HepG2 (cell line): ENCODE data around the gene FN1. TPM values are rescaled to one million over a fixed set of nuclear protein-coding genes. Genes with fewer than 3 reads are reported as not detected.

Source experiments
- AGO2 ChIP-seq: fragments of 200-400 bp; formaldehyde crosslinking; optimal IDR thresholded peaks from 2 replicates; pipeline ENCODE3; 2017; ENCODE audit warnings: mild to moderate bottlenecking, low read depth, low read length, moderate library complexity
- GABPA ChIP-seq, 2 experiments: IDR thresholded peaks; 2 replicates each; pipeline ENCODE4 v1.6.1; 2011 to 2016; ENCODE audit warnings: low read depth in 2 of 2, low read length in 1 of 2, missing biosample characterization in 1 of 2, missing genetic modification characterization in 1 of 2
- LCORL ChIP-seq, 2 experiments: fragments of 450-650 bp in 1 of 2; sonication (generic) in 1 of 2; formaldehyde crosslinking in 1 of 2; IDR thresholded peaks; 2 replicates each; pipeline versions ENCODE4 v1.5.0 to v1.6.1; 2017 to 2020; ENCODE audit warnings: antibody characterized with exemption in 1 of 2, missing genetic modification reagents in 1 of 2
- MEF2D ChIP-seq: sonication (generic); formaldehyde crosslinking; IDR thresholded peaks from 2 replicates; pipeline ENCODE4 v1.5.1; 2020; ENCODE audit warnings: mild to moderate bottlenecking, missing genetic modification reagents
- NFKBIZ ChIP-seq: IDR thresholded peaks from 2 replicates; pipeline ENCODE4 v1.6.1; 2018; ENCODE audit warnings: missing genetic modification reagents, missing compliant biosample characterization
- NKX3-1 ChIP-seq: sonication (generic); formaldehyde crosslinking; IDR thresholded peaks from 2 replicates; pipeline ENCODE4 v1.5.0; 2020; ENCODE audit warnings: missing genetic modification reagents
- NPAS2 ChIP-seq: sonication (generic); formaldehyde crosslinking; IDR thresholded peaks from 2 replicates; pipeline ENCODE4 v1.8.0; 2022; ENCODE audit warnings: mild to moderate bottlenecking, missing genetic modification reagents, borderline replicate concordance
- SNRNP70 ChIP-seq: fragments of 200-400 bp; formaldehyde crosslinking; IDR thresholded peaks from 2 replicates; pipeline ENCODE4 v1.6.1; 2017; ENCODE audit warnings: mild to moderate bottlenecking, low read depth, low read length, moderate library complexity
- YEATS2 ChIP-seq: sonication (generic); formaldehyde crosslinking; IDR thresholded peaks from 2 replicates; pipeline ENCODE4 v1.4.0; 2020; ENCODE audit warnings: missing genetic modification reagents, borderline replicate concordance
- ZFAT ChIP-seq: sonication (generic); formaldehyde crosslinking; conservative IDR thresholded peaks from 2 replicates; pipeline ENCODE4 v1.8.1; 2023; ENCODE audit warnings: missing genetic modification reagents, inconsistent platforms
- ZMYM4 ChIP-seq: sonication (generic); formaldehyde crosslinking; IDR thresholded peaks from 2 replicates; pipeline ENCODE4 v1.8.1; 2023; ENCODE audit warnings: mild to moderate bottlenecking, missing genetic modification reagents
- ZNF749 ChIP-seq: sonication (generic); formaldehyde crosslinking; IDR thresholded peaks from 2 replicates; pipeline ENCODE4 v1.8.0; 2022; ENCODE audit warnings: mild to moderate bottlenecking, missing genetic modification reagents, moderate library complexity, borderline replicate concordance
- ZNF878 ChIP-seq: sonication (generic); formaldehyde crosslinking; IDR thresholded peaks from 2 replicates; pipeline ENCODE4 v1.8.1; 2023; ENCODE audit warnings: mild to moderate bottlenecking, missing genetic modification reagents, moderate library complexity
- polyA plus RNA-seq, 8 experiments: library from polyadenylated mRNA; depleted of rRNA in 3 of 8; stranded (reverse) in 7 of 8; unstranded in 1 of 8; fragments of >200 nt; fragmentation: Illumina TruSeq in 4 of 8; extraction: Trizol in 4 of 8; gene quantifications; 2 replicates each; pipeline versions ENCODE4 v1.2.1 to v1.2.3, GENCODE V29; 2011 to 2016; ENCODE audit warnings: low read depth in 4 of 8, missing spikeins in 1 of 8, mixed read lengths in 1 of 8; ENCODE audit not compliant: insufficient read depth in 1 of 8
- total RNA-seq, 5 experiments: library from RNA; depleted of rRNA; stranded (reverse); fragments of >200 nt; fragmentation: Illumina TruSeq; extraction: Trizol; gene quantifications; 2 replicates each; pipeline ENCODE4 v1.2.3, GENCODE V29; 2016; ENCODE audit warnings: low read depth in 1 of 5
- TF ChIP-seq, protein P1 (sequence below): sonication (generic); formaldehyde crosslinking; IDR thresholded peaks from 2 replicates; pipeline ENCODE4 v1.5.1; 2020; ENCODE audit warnings: missing genetic modification reagents, mild to moderate bottlenecking, borderline replicate concordance
- TF ChIP-seq, protein P2 (sequence below): sonication (generic); formaldehyde crosslinking; IDR thresholded peaks from 2 replicates; pipeline ENCODE4 v1.4.0; 2020; ENCODE audit warnings: missing genetic modification reagents
- TF ChIP-seq, protein P3 (sequence below): sonication (generic); formaldehyde crosslinking; IDR thresholded peaks from 2 replicates; pipeline ENCODE4 v1.4.0; 2020; ENCODE audit warnings: missing genetic modification reagents
- TF ChIP-seq, protein P4 (sequence below): sonication (generic); formaldehyde crosslinking; IDR thresholded peaks from 2 replicates; pipeline ENCODE4 v1.4.0; 2020; ENCODE audit warnings: missing genetic modification reagents; ENCODE audit errors: not compliant biosample characterization
- TF ChIP-seq, protein P5 (sequence below): IDR thresholded peaks from 2 replicates; pipeline ENCODE4 v1.6.1; 2012; ENCODE audit warnings: inconsistent platforms
- TF ChIP-seq, protein P6 (sequence below): sonication (generic); formaldehyde crosslinking; IDR thresholded peaks from 2 replicates; pipeline ENCODE4 v1.4.0; 2020; ENCODE audit warnings: missing genetic modification reagents, borderline replicate concordance

Gene FN1
- total and polyA plus RNA-seq, 2 of the 13 experiments (the other 11 are each of a cell fraction or from before 2014, with no cell fraction given), result 1,847 to 6,471 TPM

DNA sequence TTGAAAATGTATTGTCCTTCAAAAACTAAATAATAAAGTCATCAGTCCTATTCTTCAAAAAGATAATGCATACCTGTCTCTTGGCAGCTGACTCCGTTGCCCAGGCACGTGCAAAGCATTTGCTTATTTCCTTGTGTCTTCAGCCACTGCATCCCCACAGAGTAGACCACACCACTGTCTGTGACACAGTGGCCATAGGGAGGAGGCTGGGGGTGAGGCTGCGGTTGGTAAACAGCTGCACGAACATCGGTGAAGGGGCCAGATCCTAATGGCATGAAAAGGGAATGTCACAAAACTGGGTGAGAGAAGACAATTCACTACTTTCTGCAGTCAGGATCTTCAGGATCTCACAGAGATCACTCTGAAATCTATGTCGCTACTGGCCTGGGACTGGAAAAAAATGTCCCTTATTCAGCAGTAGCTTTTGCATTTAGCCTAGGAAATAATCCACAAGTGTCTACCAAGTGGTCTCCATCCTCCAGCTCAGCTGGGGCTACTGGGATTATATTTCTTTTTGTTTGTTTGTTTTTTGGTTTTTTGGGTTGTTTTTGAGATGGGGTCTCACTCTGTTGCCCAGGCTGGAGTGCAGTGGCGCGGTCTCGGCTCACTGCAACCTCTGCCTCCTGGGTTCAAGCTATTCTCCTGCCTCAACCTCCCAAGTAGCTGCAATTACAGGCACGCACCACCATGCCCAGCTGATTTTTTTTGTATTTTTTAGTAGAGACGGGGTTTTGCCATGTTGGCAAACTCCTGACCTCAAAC, 10.7 kb downstream of the FN1 start (continued):
- TF ChIP-seq, protein P1, sequence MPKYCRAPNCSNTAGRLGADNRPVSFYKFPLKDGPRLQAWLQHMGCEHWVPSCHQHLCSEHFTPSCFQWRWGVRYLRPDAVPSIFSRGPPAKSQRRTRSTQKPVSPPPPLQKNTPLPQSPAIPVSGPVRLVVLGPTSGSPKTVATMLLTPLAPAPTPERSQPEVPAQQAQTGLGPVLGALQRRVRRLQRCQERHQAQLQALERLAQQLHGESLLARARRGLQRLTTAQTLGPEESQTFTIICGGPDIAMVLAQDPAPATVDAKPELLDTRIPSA (CRISPR knock-in tag), result no peak
- TF ChIP-seq, protein P2, sequence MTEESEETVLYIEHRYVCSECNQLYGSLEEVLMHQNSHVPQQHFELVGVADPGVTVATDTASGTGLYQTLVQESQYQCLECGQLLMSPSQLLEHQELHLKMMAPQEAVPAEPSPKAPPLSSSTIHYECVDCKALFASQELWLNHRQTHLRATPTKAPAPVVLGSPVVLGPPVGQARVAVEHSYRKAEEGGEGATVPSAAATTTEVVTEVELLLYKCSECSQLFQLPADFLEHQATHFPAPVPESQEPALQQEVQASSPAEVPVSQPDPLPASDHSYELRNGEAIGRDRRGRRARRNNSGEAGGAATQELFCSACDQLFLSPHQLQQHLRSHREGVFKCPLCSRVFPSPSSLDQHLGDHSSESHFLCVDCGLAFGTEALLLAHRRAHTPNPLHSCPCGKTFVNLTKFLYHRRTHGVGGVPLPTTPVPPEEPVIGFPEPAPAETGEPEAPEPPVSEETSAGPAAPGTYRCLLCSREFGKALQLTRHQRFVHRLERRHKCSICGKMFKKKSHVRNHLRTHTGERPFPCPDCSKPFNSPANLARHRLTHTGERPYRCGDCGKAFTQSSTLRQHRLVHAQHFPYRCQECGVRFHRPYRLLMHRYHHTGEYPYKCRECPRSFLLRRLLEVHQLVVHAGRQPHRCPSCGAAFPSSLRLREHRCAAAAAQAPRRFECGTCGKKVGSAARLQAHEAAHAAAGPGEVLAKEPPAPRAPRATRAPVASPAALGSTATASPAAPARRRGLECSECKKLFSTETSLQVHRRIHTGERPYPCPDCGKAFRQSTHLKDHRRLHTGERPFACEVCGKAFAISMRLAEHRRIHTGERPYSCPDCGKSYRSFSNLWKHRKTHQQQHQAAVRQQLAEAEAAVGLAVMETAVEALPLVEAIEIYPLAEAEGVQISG (CRISPR knock-in tag), result no peak; the same call in 1 of the 2 replicates
- no peak for TF ChIP-seq NKX3-1 (CRISPR knock-in tag)
- TF ChIP-seq, protein P3, sequence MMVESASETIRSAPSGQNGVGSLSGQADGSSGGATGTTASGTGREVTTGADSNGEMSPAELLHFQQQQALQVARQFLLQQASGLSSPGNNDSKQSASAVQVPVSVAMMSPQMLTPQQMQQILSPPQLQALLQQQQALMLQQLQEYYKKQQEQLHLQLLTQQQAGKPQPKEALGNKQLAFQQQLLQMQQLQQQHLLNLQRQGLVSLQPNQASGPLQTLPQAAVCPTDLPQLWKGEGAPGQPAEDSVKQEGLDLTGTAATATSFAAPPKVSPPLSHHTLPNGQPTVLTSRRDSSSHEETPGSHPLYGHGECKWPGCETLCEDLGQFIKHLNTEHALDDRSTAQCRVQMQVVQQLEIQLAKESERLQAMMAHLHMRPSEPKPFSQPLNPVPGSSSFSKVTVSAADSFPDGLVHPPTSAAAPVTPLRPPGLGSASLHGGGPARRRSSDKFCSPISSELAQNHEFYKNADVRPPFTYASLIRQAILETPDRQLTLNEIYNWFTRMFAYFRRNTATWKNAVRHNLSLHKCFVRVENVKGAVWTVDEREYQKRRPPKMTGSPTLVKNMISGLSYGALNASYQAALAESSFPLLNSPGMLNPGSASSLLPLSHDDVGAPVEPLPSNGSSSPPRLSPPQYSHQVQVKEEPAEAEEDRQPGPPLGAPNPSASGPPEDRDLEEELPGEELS (CRISPR knock-in tag), result no peak
- TF ChIP-seq, protein P4, sequence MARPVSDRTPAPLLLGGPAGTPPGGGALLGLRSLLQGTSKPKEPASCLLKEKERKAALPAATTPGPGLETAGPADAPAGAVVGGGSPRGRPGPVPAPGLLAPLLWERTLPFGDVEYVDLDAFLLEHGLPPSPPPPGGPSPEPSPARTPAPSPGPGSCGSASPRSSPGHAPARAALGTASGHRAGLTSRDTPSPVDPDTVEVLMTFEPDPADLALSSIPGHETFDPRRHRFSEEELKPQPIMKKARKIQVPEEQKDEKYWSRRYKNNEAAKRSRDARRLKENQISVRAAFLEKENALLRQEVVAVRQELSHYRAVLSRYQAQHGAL (CRISPR knock-in tag), result no peak
- TF ChIP-seq, protein P5, sequence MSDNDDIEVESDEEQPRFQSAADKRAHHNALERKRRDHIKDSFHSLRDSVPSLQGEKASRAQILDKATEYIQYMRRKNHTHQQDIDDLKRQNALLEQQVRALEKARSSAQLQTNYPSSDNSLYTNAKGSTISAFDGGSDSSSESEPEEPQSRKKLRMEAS, result no peak
- TF ChIP-seq ZFAT (CRISPR knock-in tag), result no peak
- TF ChIP-seq ZMYM4 (CRISPR knock-in tag), result peak; percentile 28; the same call in 1 of the 2 replicates
- TF ChIP-seq NFKBIZ (CRISPR knock-in tag), result no peak
- TF ChIP-seq AGO2, result peak; percentile 88
- no peak for TF ChIP-seq NPAS2 (CRISPR knock-in tag)
- TF ChIP-seq ZNF749, result no peak
- no peak; the same call in 1 of the 2 replicates for TF ChIP-seq YEATS2 (CRISPR knock-in tag)
- TF ChIP-seq, protein P6, sequence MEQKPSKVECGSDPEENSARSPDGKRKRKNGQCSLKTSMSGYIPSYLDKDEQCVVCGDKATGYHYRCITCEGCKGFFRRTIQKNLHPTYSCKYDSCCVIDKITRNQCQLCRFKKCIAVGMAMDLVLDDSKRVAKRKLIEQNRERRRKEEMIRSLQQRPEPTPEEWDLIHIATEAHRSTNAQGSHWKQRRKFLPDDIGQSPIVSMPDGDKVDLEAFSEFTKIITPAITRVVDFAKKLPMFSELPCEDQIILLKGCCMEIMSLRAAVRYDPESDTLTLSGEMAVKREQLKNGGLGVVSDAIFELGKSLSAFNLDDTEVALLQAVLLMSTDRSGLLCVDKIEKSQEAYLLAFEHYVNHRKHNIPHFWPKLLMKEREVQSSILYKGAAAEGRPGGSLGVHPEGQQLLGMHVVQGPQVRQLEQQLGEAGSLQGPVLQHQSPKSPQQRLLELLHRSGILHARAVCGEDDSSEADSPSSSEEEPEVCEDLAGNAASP (CRISPR knock-in tag), result no peak
- TF ChIP-seq MEF2D (CRISPR knock-in tag), result no peak
- TF ChIP-seq ZNF878 (CRISPR knock-in tag), result no peak
- TF ChIP-seq GABPA (IDR thresholded peaks at IDR 0.05; ENCODE audit: low read depth, low read length), result no peak
- no peak for TF ChIP-seq GABPA (CRISPR knock-in tag; IDR thresholded peaks at IDR 0.05; ENCODE audit: low read depth)
- TF ChIP-seq LCORL (IDR thresholded peaks at IDR 0.05), result no peak
- no peak for TF ChIP-seq LCORL (CRISPR knock-in tag; IDR thresholded peaks at IDR 0.05)
- TF ChIP-seq SNRNP70, result no peak
